K562 (cell line): ENCODE measurements around the gene TF. TPM values are rescaled to one million over a fixed set of nuclear protein-coding genes. Genes with fewer than 3 reads are reported as not detected.

Experiments used
- ATF1 ChIP-seq, 2 experiments: fragments of 450-650 bp in 1 of 2; IDR thresholded peaks; 2 replicates each; pipeline ENCODE4 v1.6.1; 2016; ENCODE audit warnings: missing compliant biosample characterization in 1 of 2, missing genetic modification characterization in 1 of 2
- ATF6 ChIP-seq: sonication (generic); formaldehyde crosslinking; IDR thresholded peaks from 2 replicates; pipeline ENCODE4 v1.4.0; 2020; ENCODE audit warnings: mild to moderate bottlenecking, missing genetic modification reagents
- ATF7 ChIP-seq: fragments of 450-650 bp; IDR thresholded peaks from 2 replicates; pipeline ENCODE4 v1.7.1; 2014; ENCODE audit warnings: mild to moderate bottlenecking, moderate library complexity
- C11orf30 ChIP-seq: fragments of 450-650 bp; IDR thresholded peaks from 2 replicates; pipeline ENCODE4 v1.6.1; 2016; ENCODE audit warnings: low read depth, mild to moderate bottlenecking
- CHD2 ChIP-seq: IDR thresholded peaks from 2 replicates; pipeline ENCODE4 v1.6.1; 2011; ENCODE audit warnings: low read depth, low read length
- CREM ChIP-seq: IDR thresholded peaks from 2 replicates; pipeline ENCODE4 v1.6.1; 2014; ENCODE audit warnings: antibody characterized with exemption, low read depth
- E2F3 ChIP-seq: fragments of 250-450 bp; sonication (Bioruptor Pico); IDR thresholded peaks from 2 replicates; pipeline ENCODE4 v1.4.0; 2020; ENCODE audit warnings: mild to moderate bottlenecking
- KDM5B ChIP-seq: fragments of 200-600 bp; sonication (generic); IDR thresholded peaks from 2 replicates; pipeline ENCODE4 v1.6.1; 2012; ENCODE audit warnings: low read depth, mild to moderate bottlenecking, moderate library complexity, low read length, control low read depth, inconsistent platforms; ENCODE audit not compliant: insufficient replicate concordance
- L3MBTL2 ChIP-seq: fragments of 450-650 bp; IDR thresholded peaks from 2 replicates; pipeline ENCODE4 v1.6.1; 2016; ENCODE audit warnings: mild to moderate bottlenecking, moderate library complexity
- MIER1 ChIP-seq: fragments of 450-650 bp; IDR thresholded peaks from 2 replicates; pipeline ENCODE4 v1.6.1; 2016; ENCODE audit warnings: antibody characterized with exemption, mild to moderate bottlenecking, low read depth
- MXI1 ChIP-seq: IDR thresholded peaks from 2 replicates; pipeline ENCODE4 v1.6.1; 2011; ENCODE audit warnings: low read depth, mild to moderate bottlenecking, improper control_type of control experiment, low read length
- NCOA4 ChIP-seq: fragments of 450-650 bp; IDR thresholded peaks from 2 replicates; pipeline ENCODE4 v1.6.1; 2018; ENCODE audit warnings: mild to moderate bottlenecking; ENCODE audit not compliant: partially characterized antibody
- NKRF ChIP-seq: fragments of 450-650 bp; IDR thresholded peaks from 2 replicates; pipeline ENCODE4 v1.6.1; 2016; ENCODE audit warnings: borderline replicate concordance
- POLR2G ChIP-seq: fragments of 200-400 bp; formaldehyde crosslinking; IDR thresholded peaks from 2 replicates; pipeline ENCODE4 v1.6.1; 2017; ENCODE audit warnings: low read depth, mild to moderate bottlenecking, antibody characterized with exemption, low read length, moderate library complexity
- RCOR1 ChIP-seq, 2 experiments: IDR thresholded peaks; 2 replicates each; pipeline ENCODE4 v1.6.1; 2012; ENCODE audit warnings: low read depth in 2 of 2, low read length in 2 of 2, borderline replicate concordance in 1 of 2, improper control_type of control experiment in 1 of 2
- SAP30 ChIP-seq: fragments of 200-600 bp; sonication (generic); IDR thresholded peaks from 2 replicates; pipeline ENCODE4 v1.6.1; 2012; ENCODE audit warnings: borderline replicate concordance, low read depth, mild to moderate bottlenecking, moderate library complexity, low read length, control low read depth, inconsistent platforms; ENCODE audit not compliant: insufficient read depth, poor library complexity, severe bottlenecking
- TBP ChIP-seq: optimal IDR thresholded peaks from 2 replicates; pipeline ENCODE3; 2011; ENCODE audit warnings: low read depth, low read length, improper control_type of control experiment
- TEAD1 ChIP-seq, 2 experiments: fragments of 450-650 bp in 1 of 2; sonication (generic) in 1 of 2; formaldehyde crosslinking; IDR thresholded peaks; 2 replicates each; pipeline versions ENCODE4 v1.4.0 to v1.8.0; 2020 to 2022; ENCODE audit warnings: mild to moderate bottlenecking in 2 of 2, missing genetic modification reagents in 1 of 2
- TFAP4 ChIP-seq: sonication (generic); formaldehyde crosslinking; IDR thresholded peaks from 2 replicates; pipeline ENCODE4 v1.8.0; 2022; ENCODE audit warnings: missing genetic modification reagents, mild to moderate bottlenecking, moderate library complexity, borderline replicate concordance
- U2AF2 ChIP-seq: fragments of 200-400 bp; formaldehyde crosslinking; optimal IDR thresholded peaks from 2 replicates; pipeline ENCODE3; 2017; ENCODE audit warnings: low read depth, mild to moderate bottlenecking, low read length
- ZNF589 ChIP-seq: fragments of 200-800 bp; sonication (Bioruptor generic); IDR thresholded peaks from 2 replicates; pipeline ENCODE4 v1.6.1; 2016; ENCODE audit warnings: low read depth, missing genetic modification characterization, missing compliant biosample characterization
- polyA plus RNA-seq, 8 experiments: library from polyadenylated mRNA; depleted of rRNA in 4 of 8; stranded (reverse) in 5 of 8; unstranded in 3 of 8; fragments of >200 nt; fragmentation: Nextera tagmentation in 2 of 8; fragmentation: Illumina TruSeq in 1 of 8; extraction: Ambion mirVana in 2 of 8; extraction: Trizol in 1 of 8; gene quantifications; 2 replicates each; pipeline versions ENCODE4 v1.2.1 to v1.2.3, GENCODE V29; 2011 to 2014; ENCODE audit warnings: inconsistent platforms in 1 of 8, missing spikeins in 1 of 8
- total RNA-seq, 7 experiments: library from RNA; depleted of rRNA in 6 of 7; stranded (reverse); fragments of >200 nt in 6 of 7; fragmentation: Illumina TruSeq in 2 of 7; extraction: Trizol in 2 of 7; gene quantifications; 2 replicates each; pipeline versions ENCODE4 v1.2.1 to v1.2.3, GENCODE V29; 2011 to 2021; ENCODE audit warnings: low replicate concordance in 1 of 7

The TF gene
- total and polyA plus RNA-seq, 9 of the 15 experiments (the other 6 are each of a cell fraction or from before 2014, with no cell fraction given): 0.09 to 9.2 (median 3.1) TPM

- peak; percentile 45; the same call in 1 of the 2 replicates for TF ChIP-seq CHD2
- peak; percentile 54; the same call in 1 of the 2 replicates for TF ChIP-seq MXI1
- peak; percentile 60 for TF ChIP-seq TFAP4 (CRISPR knock-in tag)
- 0 out of 2 replicates have a peak, but pooled peaks have one; percentile 11 for TF ChIP-seq ATF1 (CRISPR knock-in tag; IDR thresholded peaks at IDR 0.05)
- TF ChIP-seq ATF1 (tag; IDR thresholded peaks at IDR 0.05): peak; percentile 81
- TF ChIP-seq E2F3 (CRISPR knock-in tag): peak; percentile 25; the same call in 1 of the 2 replicates
- TF ChIP-seq TEAD1 (CRISPR knock-in tag; IDR thresholded peaks at IDR 0.05): peak in 1 of 2 experiments; percentile 36; a peak in 1 of 4 replicates
- no peak for TF ChIP-seq NCOA4
- TF ChIP-seq SAP30: peak; percentile 88
- TF ChIP-seq KDM5B: peak; percentile 85
- peak; percentile 45; the same call in 1 of the 2 replicates for TF ChIP-seq L3MBTL2
- TF ChIP-seq TBP: peak; percentile 66
- TF ChIP-seq ZNF589 (CRISPR knock-in tag): no peak
- TF ChIP-seq NKRF: peak; percentile 91; the same call in 1 of the 2 replicates
- TF ChIP-seq U2AF2: no peak
- no peak for TF ChIP-seq MIER1
- TF ChIP-seq CREM: peak; percentile 90
- TF ChIP-seq ATF7: 0 out of 2 replicates have a peak, but pooled peaks have one; percentile 31
- 0 out of 4 replicates have a peak, but pooled peaks of 1 of the 2 experiments have one; percentile 29 for TF ChIP-seq RCOR1 (IDR thresholded peaks at IDR 0.05; ENCODE audit: borderline replicate concordance in 1 of 2, low read depth in 2 of 2, low read length in 2 of 2)
- TF ChIP-seq ATF6 (CRISPR knock-in tag): 0 out of 2 replicates have a peak, but pooled peaks have one; percentile 42
- peak; percentile 96 for TF ChIP-seq POLR2G
- TF ChIP-seq C11orf30: peak; percentile 39
Observed at GRCh38 chr3:133805702-133806475, 59.7 kb downstream of the TF start, which contains the start of gene SRPRB (continued).
